G401 (cell line): Measurements from ENCODE around the gene PLCB1. TPM values are rescaled to one million over a fixed set of nuclear protein-coding genes. Genes with fewer than 3 reads are reported as not detected.

Experiments
- DNase-seq: peaks from one replicate; pipeline ENCODE4 v3.0.0-alpha.2; 2015; ENCODE audit warnings: low spot score
- in situ Hi-C: cut with HindIII; loops from 2 replicates; pipeline ENCODE4 v1.10.0; 2016; ENCODE audit warnings: low sequenced_read_pairs, mixed read lengths
- total RNA-seq: library from RNA; depleted of rRNA; stranded (reverse); fragments of >200 nt; shearing (Covaris generic); gene quantifications from 2 replicates; pipeline ENCODE4 v1.2.3, GENCODE V29; 2014

The PLCB1 gene
- total RNA-seq, 1 experiment from 2014 or later: not detected

- in situ Hi-C loops: no loop called here
- no peak for DNase-seq
These were observed 185.4 kb downstream of the PLCB1 start for GRCh38 chr20:8317448-8317847.

DNA sequence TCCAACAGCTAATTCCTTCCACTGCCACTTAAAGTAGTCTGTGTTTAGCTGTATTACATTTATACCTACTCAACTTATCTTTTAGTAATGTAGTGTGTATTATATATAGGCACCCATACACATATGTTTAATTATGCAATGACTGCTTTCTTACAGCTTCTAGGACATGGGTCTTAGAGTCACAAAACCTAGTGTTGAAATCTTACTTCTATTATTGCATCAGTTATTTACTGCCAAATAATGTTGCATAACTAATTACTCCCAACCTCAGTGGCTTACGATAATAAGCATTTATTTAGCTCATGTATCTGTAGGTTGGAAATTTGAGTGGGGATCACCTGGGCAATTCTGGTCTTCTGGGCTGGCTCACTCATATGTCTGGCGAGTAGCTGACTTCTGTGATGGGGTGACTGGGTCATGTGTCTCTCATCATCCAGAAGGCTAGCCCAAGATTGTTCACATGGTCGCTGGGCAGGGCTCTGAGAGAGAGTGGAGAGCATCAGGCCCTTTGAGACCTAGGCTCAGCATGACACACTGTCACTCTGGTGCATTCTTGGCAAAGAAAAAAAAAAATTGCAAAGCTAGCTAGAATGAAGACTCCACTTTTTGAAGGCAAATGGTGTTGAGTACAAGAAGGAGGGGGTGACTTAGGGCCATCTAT is 187.0 kb downstream of the PLCB1 start:
- in situ Hi-C loops: no loop called here
- DNase-seq: no peak

DNA sequence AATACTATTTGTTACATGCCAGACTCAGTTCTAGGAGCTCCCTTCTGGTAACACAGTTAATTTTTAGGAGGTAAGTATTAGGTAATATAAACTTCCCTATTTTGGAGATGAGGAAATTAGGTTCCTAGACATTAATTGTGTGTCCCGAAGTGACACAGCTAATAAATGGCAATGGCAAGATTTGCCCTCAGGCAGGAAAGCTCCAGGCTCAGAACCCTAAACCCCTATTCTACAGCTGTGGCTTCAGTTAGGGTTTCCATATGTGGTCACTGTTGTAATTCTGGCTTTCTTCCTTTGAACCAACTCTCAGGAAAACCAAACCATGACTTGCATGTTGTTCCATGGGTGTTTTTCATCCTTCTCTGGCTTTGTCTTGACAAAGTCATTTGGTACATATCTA is 188.2 kb downstream of the PLCB1 start:
- DNase-seq: no peak
- in situ Hi-C loops: no loop called here

- in situ Hi-C loops: no loop called here
- DNase-seq: no peak
These were observed 188.9 kb downstream of the PLCB1 start for GRCh38 chr20:8321001-8321400.

GRCh38 chr20:8322662-8323217 is 190.7 kb downstream of the PLCB1 start:
- in situ Hi-C loops: no loop called here
- DNase-seq: no peak

- DNase-seq: no peak
- in situ Hi-C loops: no loop called here
These were observed 194.1 kb downstream of the PLCB1 start for GRCh38 chr20:8326191-8326590.

- no peak for DNase-seq
- in situ Hi-C loops: no loop called here
These were observed 194.8 kb downstream of the PLCB1 start for GRCh38 chr20:8326899-8327298.

GRCh38 chr20:8328189-8328588 is 196.1 kb downstream of the PLCB1 start:
- in situ Hi-C loops: no loop called here

DNA sequence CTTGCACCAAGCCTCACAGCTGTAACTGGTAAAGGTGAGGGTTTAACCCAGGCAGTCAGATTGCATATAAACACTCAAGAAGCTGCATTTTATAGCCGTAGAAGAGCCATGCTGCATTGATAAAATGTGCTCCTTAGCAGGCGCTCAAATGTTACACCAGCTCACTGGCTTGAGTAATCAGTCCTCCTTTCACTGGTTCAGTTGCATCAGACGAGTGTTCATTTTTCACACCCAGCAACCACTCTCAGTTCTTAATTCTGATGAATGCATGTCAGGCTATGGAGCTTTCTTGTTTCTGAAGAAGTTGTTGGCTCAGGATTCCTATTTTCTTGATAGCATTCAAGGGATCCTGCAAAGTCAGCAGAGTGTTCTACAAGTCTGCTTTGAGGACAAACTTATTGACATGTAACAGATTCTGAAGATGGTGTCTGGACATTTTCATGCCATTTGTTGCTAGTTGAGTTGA is 198.3 kb downstream of the PLCB1 start:
- peak; percentile 14 for DNase-seq

More at GRCh38 chr20:8328189-8328588, 196.1 kb downstream of the PLCB1 start:
- no peak for DNase-seq

DNA sequence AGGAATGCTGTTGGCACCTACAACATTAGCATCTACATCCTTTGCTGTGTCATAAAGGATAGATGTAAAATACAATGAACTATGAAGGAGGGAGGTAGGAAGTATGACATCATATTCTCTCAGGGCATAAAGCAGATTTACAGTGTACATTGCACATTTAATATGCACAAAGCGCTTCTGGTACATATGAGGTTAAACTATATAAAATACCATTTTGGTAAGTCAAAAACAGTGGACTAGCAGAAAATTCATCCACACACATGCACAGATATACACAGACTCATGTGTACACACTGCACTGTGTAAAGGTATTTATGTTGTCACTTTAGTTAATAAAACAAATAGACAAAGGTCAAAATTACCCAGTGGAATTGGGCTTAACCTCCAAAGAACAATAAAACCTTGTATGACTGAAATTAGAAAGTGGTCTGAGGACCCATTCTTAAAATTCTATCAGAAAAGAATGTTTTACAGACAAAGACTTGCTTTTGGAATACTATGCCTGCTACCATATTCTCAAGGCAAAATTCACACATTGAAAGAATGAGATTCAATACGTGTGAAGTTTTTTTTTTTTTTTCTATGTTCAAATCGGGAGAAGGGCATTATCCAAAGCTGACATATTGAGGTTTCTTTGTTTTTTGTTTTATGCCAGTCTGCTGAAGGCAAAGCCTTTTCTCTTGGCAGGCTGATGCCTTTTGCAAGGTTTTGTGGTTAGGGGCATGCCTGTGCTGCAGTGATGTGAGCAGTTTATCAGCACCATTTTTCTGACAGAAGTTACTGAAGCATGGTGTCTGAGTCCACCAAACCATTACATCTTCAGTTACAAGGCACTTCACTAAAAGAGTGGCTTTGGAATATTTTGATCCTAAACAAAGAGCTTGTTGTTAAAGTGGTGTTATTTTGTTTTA is 199.0 kb downstream of the PLCB1 start:
- DNase-seq: peak; percentile 23
- in situ Hi-C loops: no loop called here

More for the DNA sequence above, 198.3 kb downstream of the PLCB1 start:
- in situ Hi-C loops: no loop called here

- in situ Hi-C loops: no loop called here
- peak; percentile 26 for DNase-seq
These were observed 199.8 kb downstream of the PLCB1 start for GRCh38 chr20:8331740-8332412.

- no peak for DNase-seq
- in situ Hi-C loops: no loop called here
These were observed 202.6 kb downstream of the PLCB1 start for GRCh38 chr20:8334641-8335040.

DNA sequence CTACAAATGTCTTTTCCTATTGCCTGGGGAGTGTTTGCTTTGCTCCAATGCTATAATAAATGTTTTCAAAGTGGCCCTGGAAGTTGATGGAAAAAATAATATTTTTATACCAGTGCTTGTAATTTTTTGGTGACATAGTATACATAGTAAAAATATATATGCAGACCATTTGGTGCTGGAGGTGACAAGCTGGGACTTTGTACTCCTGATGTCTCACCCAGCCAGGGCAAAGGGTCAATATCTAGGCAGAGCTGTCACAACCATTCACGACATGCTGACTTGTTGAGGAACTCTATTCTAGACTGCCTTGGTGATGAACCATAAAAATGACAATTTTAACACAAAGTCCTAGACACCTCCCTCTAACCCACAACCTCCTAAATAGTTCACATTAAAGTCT is 203.0 kb downstream of the PLCB1 start:
- DNase-seq: no peak
- in situ Hi-C loops: no loop called here

DNA sequence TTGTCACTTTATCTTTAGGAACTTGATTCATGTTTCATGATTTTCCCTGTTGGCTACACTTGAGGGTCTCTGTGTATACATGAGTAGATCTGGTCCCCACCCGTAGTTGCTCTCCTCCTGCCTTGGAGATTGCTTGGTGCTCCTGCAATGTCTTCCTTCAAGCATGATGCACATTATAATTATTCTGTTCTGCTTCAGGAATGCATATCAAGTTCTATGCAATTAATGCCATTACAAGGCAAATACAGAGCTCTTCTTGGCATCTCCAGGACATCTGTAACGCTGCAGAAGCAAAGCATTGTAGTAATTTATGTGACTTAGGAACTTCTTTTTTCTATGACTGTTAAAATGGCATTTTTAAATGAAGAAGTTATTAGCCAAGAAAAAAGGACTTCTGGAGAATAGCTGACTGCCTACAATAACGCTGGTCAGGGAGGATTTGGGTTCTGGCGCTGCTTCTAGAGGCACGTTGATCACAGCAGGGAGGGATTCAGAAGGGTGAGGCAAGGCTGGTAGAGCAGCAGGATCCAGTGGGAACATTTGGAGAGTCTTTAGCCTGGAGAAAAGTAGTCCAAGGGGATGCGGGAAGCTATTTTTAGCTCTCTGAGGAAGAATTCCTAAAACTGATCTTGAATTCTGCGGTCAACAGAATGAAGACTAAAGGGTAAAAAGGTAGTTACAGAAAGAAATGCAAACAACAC is 203.6 kb downstream of the PLCB1 start:
- in situ Hi-C loops: no loop called here
- DNase-seq: peak; percentile 76

DNA sequence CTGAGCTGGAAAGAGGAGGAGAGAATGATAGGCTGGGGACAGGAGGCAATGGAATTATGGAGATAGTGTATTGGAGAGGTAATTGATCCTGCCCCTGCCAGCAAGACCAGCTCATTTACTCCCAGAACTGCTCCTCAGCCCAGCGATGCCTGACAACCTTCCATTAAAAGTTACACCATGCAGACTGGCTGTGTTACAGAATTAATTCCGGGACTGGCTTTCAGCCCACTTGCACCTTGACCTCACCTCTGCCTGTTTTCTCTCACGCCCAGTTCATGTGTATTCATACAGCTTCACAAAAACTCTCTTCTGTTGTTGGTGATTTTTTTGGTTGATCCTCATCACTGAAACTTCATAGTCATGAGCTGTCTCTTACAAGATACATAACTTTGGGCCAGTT is 207.3 kb downstream of the PLCB1 start:
- DNase-seq: no peak
- in situ Hi-C loops: no loop called here

DNA sequence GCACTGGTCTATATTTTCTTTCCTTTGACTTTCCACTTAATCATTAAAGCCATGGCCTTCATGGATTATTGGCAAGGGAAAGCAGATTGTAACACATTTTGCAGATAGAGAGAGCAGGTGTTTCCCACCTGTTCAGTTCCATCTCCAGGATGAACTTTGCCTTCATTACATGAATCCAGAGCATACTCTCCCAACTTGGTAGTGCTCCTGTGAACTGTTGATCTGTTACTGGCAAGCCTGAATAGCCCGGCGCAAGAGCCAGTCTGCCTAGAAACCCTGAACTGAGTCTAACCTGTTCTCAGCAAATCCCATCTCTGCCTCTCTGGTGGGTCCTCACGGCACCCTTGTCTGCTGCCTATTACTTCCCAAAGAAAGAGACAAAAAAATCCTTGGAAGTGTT is 210.3 kb downstream of the PLCB1 start:
- in situ Hi-C loops: no loop called here
- no peak for DNase-seq

DNA sequence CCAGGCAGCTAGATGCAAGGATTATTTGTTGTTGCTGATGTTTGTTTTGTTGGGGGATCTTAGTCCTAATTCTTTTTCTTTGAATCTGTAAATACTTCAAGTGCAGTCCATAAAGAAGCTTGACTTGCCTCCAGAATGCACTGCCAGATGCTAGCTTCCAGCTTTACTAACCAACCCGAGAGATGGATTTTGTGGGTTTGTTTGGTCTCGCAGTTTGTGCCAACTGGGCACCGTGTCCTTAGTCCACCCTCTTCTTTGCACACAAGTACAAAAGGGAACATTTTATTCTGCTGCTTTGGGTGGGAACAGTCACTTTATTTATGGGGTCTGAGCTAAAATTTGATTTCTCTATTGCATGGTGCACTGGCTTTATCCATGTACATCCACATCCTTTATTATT is 212.0 kb downstream of the PLCB1 start:
- DNase-seq: no peak
- in situ Hi-C loops: no loop called here

GRCh38 chr20:8344631-8345030 is 212.6 kb downstream of the PLCB1 start:
- DNase-seq: no peak
- in situ Hi-C loops: no loop called here

GRCh38 chr20:8346700-8347270 is 214.7 kb downstream of the PLCB1 start:
- in situ Hi-C loops: no loop called here

More at GRCh38 chr20:8346700-8347270, 214.7 kb downstream of the PLCB1 start:
- no peak for DNase-seq
